ENCODE results near the gene RIPK4. TPM values are rescaled to one million over a fixed set of nuclear protein-coding genes. Genes with fewer than 3 reads are reported as not detected.

The RIPK4 gene
- total and polyA plus RNA-seq, 4 donors, result 4.7 to 22.6 (median 8.5) TPM

GRCh38 chr21:41761211-41761933, 5.5 kb downstream of the RIPK4 start:
- no peak overlapping the region for H3K9ac ChIP-seq (ENCODE audit: low read depth in 1 of 2, low read length in 2 of 2)
- peak overlapping the region in 1 of 2 donors; percentile 34 for H3K27ac ChIP-seq (ENCODE audit: low read depth in 1 of 2, low read length in 2 of 2)
- H3K4me3 ChIP-seq (ENCODE audit: low read depth in 1 of 3, low read length in 3 of 3), result peak overlapping the region in 2 of 3 donors; percentile 0 to 4
- H3K27me3 ChIP-seq (ENCODE audit: control insufficient read depth in 4 of 4, insufficient read depth in 4 of 4, low read length in 3 of 4), result no peaks in the 10 kb centered on the region
- TF ChIP-seq REST (IDR thresholded peaks at IDR 0.05) (peak; percentile 37), HNF4A (conservative IDR thresholded peaks at IDR 0.05) (peak in 1 of 2 donors; percentile 5), SP1 (IDR thresholded peaks at IDR 0.05) (no peak)
- H3K4me1 ChIP-seq (ENCODE audit: control insufficient read depth in 4 of 4, insufficient read depth in 4 of 4, low read length in 3 of 4), result peaks cover 25 to 61% (median 50%) of the 10 kb centered on the region in 4 donors
- 17% methylated on average over 22 of the region's 22 CpGs for WGBS
- peaks cover 0 to 4% (median 0%) of the 10 kb centered on the region in 4 donors for H3K36me3 ChIP-seq (ENCODE audit: control insufficient read depth in 4 of 4, insufficient read depth in 3 of 4, low read depth in 1 of 4, low read length in 3 of 4)
- H3K9me3 ChIP-seq (ENCODE audit: control insufficient read depth in 4 of 4, low read length in 3 of 4), result no peaks in the 10 kb centered on the region
- no peak for DNase-seq (ENCODE audit: low spot score)

GRCh38 chr21:41760411-41760810, 6.4 kb downstream of the RIPK4 start:
- no peak for TF ChIP-seq NR2F2 (IDR thresholded peaks at IDR 0.05)
- no peak for TF ChIP-seq FOXA2 (IDR thresholded peaks at IDR 0.05)
- TF ChIP-seq EGR1 (IDR thresholded peaks at IDR 0.05; ENCODE audit: low read depth in 2 of 2), result no peak
- no peak for TF ChIP-seq JUND (IDR thresholded peaks at IDR 0.05)
- no peak for TF ChIP-seq MAX (IDR thresholded peaks at IDR 0.05)
- no peak for TF ChIP-seq HNF4G (IDR thresholded peaks at IDR 0.05)
- TF ChIP-seq FOXA1 (IDR thresholded peaks at IDR 0.05), result no peak
- no peak for TF ChIP-seq ATF3 (IDR thresholded peaks at IDR 0.05)
- no peak for TF ChIP-seq YY1 (IDR thresholded peaks at IDR 0.05)
- TF ChIP-seq CTCF (IDR thresholded peaks at IDR 0.05; ENCODE audit: low read depth, low read length, missing input control), result no peak
- no peak for TF ChIP-seq TAF1 (conservative IDR thresholded peaks at IDR 0.05)
- no peak for TF ChIP-seq HNF4A (conservative IDR thresholded peaks at IDR 0.05)
- TF ChIP-seq SP1 (IDR thresholded peaks at IDR 0.05), result no peak
- Histone ChIP-seq H3K4me1 (ENCODE audit: control insufficient read depth in 4 of 4, insufficient read depth in 4 of 4, low read length in 3 of 4) (peaks cover 25 to 60% (median 50%) of the 10 kb centered on the region in 4 donors), H3K4me3 (ENCODE audit: low read depth in 1 of 3, low read length in 3 of 3) (no peak overlapping the region), H3K27me3 (ENCODE audit: control insufficient read depth in 4 of 4, insufficient read depth in 4 of 4, low read length in 3 of 4) (no peaks in the 10 kb centered on the region), H3K36me3 (ENCODE audit: control insufficient read depth in 4 of 4, insufficient read depth in 3 of 4, low read depth in 1 of 4, low read length in 3 of 4) (peaks cover 0 to 14% (median 4%) of the 10 kb centered on the region in 4 donors), H3K27ac (ENCODE audit: low read depth in 1 of 2, low read length in 2 of 2) (no peak overlapping the region), H3K9ac (ENCODE audit: low read depth in 1 of 2, low read length in 2 of 2) (no peak overlapping the region), H3K9me3 (ENCODE audit: control insufficient read depth in 4 of 4, low read length in 3 of 4) (no peaks in the 10 kb centered on the region)
- WGBS, result 86% methylated on average over 9 of the region's 9 CpGs
- no peak for DNase-seq (ENCODE audit: low spot score)
